ENCODE data around the gene STAC. TPM values are rescaled to one million over a fixed set of nuclear protein-coding genes. Genes with fewer than 3 reads are reported as not detected.

STAC gene
- total and polyA plus RNA-seq, 2 donors (not counting 3 experiments of a cell fraction or from before 2014, with no cell fraction given) = 0.03 to 0.88 TPM

- H4K20me1 ChIP-seq (replicated peaks; ENCODE audit: control insufficient read depth, extremely low read depth, insufficient read depth, low read length) = no peaks in the 10 kb centered on the region
- no peak for FAIRE-seq
- POLR2A ChIA-PET = no interaction called here
- H3K79me2 ChIP-seq (ENCODE audit: control insufficient read depth, insufficient read depth, low read length) = no peaks in the 10 kb centered on the region
- dilution Hi-C loops (cut with MboI; ENCODE audit: extremely low pct_ligation_motif_present, low sequenced_read_pairs) = no loop called here
- CTCF ChIA-PET = no interaction called here
- H3K9me1 ChIP-seq (replicated peaks; ENCODE audit: control insufficient read depth, extremely low read depth, insufficient read depth, low read length) = no peaks in the 10 kb centered on the region
- no peaks in the 10 kb centered on the region for H3K9me3 ChIP-seq (replicated peaks; ENCODE audit: control insufficient read depth, insufficient read depth, low read length)
- H3K4me2 ChIP-seq (ENCODE audit: insufficient read depth, low read length) = no peak overlapping the region
- TF ChIP-seq POLR2A (IDR thresholded peaks at IDR 0.05; ENCODE audit: low read depth, low read length) = no peak
- TF ChIP-seq, protein P1, sequence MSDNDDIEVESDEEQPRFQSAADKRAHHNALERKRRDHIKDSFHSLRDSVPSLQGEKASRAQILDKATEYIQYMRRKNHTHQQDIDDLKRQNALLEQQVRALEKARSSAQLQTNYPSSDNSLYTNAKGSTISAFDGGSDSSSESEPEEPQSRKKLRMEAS (IDR thresholded peaks at IDR 0.05; ENCODE audit: insufficient read depth, insufficient read length) = no peak
- no peak for TF ChIP-seq EZH2 (IDR thresholded peaks at IDR 0.05; ENCODE audit: borderline replicate concordance, low read depth, low read length, severe bottlenecking)
- TF ChIP-seq GATA2 (IDR thresholded peaks at IDR 0.05; ENCODE audit: insufficient read depth, insufficient read length, low read depth, low read length) = no peak
- no peak for TF ChIP-seq POLR2AphosphoS5 (IDR thresholded peaks at IDR 0.05; ENCODE audit: insufficient read depth, low read depth, low read length)
- TF ChIP-seq JUN (IDR thresholded peaks at IDR 0.05; ENCODE audit: borderline replicate concordance, insufficient read depth, insufficient read length, low read depth) = no peak
- no peak for TF ChIP-seq CTCF (IDR thresholded peaks at IDR 0.05; ENCODE audit: extremely low read depth in 1 of 2, insufficient read depth in 1 of 2, low read depth in 1 of 2, low read length in 2 of 2)
- no peak for TF ChIP-seq FOS (IDR thresholded peaks at IDR 0.05; ENCODE audit: borderline replicate concordance, insufficient read depth, low read length)
- TF ChIP-seq MYC (IDR thresholded peaks at IDR 0.05; ENCODE audit: low read depth, low read length) = no peak
- H3K4me3 ChIP-seq (replicated peaks in 1 of 3; ENCODE audit: insufficient read depth in 1 of 3, low read depth in 1 of 3, low read length in 3 of 3) = no peak overlapping the region
- no peak overlapping the region for H3K27ac ChIP-seq (ENCODE audit: insufficient read depth, low read depth, low read length)
- H3K9ac ChIP-seq (replicated peaks; ENCODE audit: extremely low read depth, insufficient read depth, low read length) = no peak overlapping the region
- no peak overlapping the region for H2AFZ ChIP-seq (ENCODE audit: low read depth, low read length)
- intact Hi-C loops (cut with micrococcal nuclease) = no loop called here
- no TSS peak for BruUV-seq (replicated peaks)
- H3K36me3 ChIP-seq (ENCODE audit: control insufficient read depth in 2 of 2, extremely low read depth in 1 of 2, insufficient read depth in 2 of 2, low read length in 2 of 2) = no peaks in the 10 kb centered on the region
- H3K27me3 ChIP-seq (ENCODE audit: control insufficient read depth in 2 of 2, insufficient read depth in 2 of 2, low read length in 2 of 2) = no peaks in the 10 kb centered on the region
- no peak for DNase-seq (ENCODE audit: low read depth, low spot score)
- H3K4me1 ChIP-seq (ENCODE audit: control insufficient read depth, extremely low read depth, insufficient read depth, low read length) = peaks cover 3% of the 10 kb centered on the region
Measured at GRCh38 chr3:36366308-36366707, 14.0 kb upstream of the STAC start.

Data from endothelial cell of umbilical vein (primary cell).